ENCODE measurements around the gene ZNF92. TPM values are rescaled to one million over a fixed set of nuclear protein-coding genes. Genes with fewer than 3 reads are reported as not detected.

The ZNF92 gene
- total and polyA plus RNA-seq, 2 of the 13 experiments (the other 11 are each of a cell fraction or from before 2014, with no cell fraction given), result 4.0 to 13.2 TPM

- TF ChIP-seq EP300 (IDR thresholded peaks at IDR 0.05; ENCODE audit: low read depth in 2 of 2, low read length in 2 of 2), result no peak
- no peak; the same call in 1 of the 2 replicates for TF ChIP-seq EP300 (CRISPR knock-in tag; IDR thresholded peaks at IDR 0.05; ENCODE audit: borderline replicate concordance)
- TF ChIP-seq ZNF101 (CRISPR knock-in tag; IDR thresholded peaks at IDR 0.05; ENCODE audit: borderline replicate concordance, low read depth), result no peak
- TF ChIP-seq MTF1 (CRISPR knock-in tag; IDR thresholded peaks at IDR 0.05), result peak; percentile 64; the same call in 1 of the 2 replicates
- TF ChIP-seq ZNF335 (CRISPR knock-in tag; IDR thresholded peaks at IDR 0.05), result 0 out of 2 replicates have a peak, but pooled peaks have one; percentile 28
- TF ChIP-seq ZNF33A (CRISPR knock-in tag; IDR thresholded peaks at IDR 0.05; ENCODE audit: borderline replicate concordance), result no peak
- TF ChIP-seq KDM3A (CRISPR knock-in tag; IDR thresholded peaks at IDR 0.05; ENCODE audit: low read depth), result no peak
- no peak for TF ChIP-seq MATR3 (CRISPR knock-in tag; IDR thresholded peaks at IDR 0.05)
- TF ChIP-seq RXRB (CRISPR knock-in tag; IDR thresholded peaks at IDR 0.05; ENCODE audit: borderline replicate concordance), result peak; percentile 45; the same call in 1 of the 2 replicates
- TF ChIP-seq BCL3 (CRISPR knock-in tag; IDR thresholded peaks at IDR 0.05), result no peak; the same call in 1 of the 2 replicates
- no peak for TF ChIP-seq TCF7 (IDR thresholded peaks at IDR 0.05; ENCODE audit: low read depth)
- TF ChIP-seq ZNF713 (CRISPR knock-in tag; IDR thresholded peaks at IDR 0.05), result no peak
- TF ChIP-seq GABPB1 (CRISPR knock-in tag; IDR thresholded peaks at IDR 0.05), result peak; percentile 60
- TF ChIP-seq MAZ (IDR thresholded peaks at IDR 0.05; ENCODE audit: borderline replicate concordance, low read depth, low read length), result no peak
- TF ChIP-seq MAZ (CRISPR knock-in tag; IDR thresholded peaks at IDR 0.05; ENCODE audit: low read depth), result peak; percentile 81
- TF ChIP-seq KAT8 (CRISPR knock-in tag; IDR thresholded peaks at IDR 0.05), result peak; percentile 77
- peak; percentile 86 for TF ChIP-seq NFAT5 (CRISPR knock-in tag; IDR thresholded peaks at IDR 0.05)
- TF ChIP-seq ZNF382 (CRISPR knock-in tag; IDR thresholded peaks at IDR 0.05; ENCODE audit: borderline replicate concordance), result no peak
- no peak for TF ChIP-seq USF2 (IDR thresholded peaks at IDR 0.05; ENCODE audit: low read depth, low read length)
- TF ChIP-seq USF2 (CRISPR knock-in tag; IDR thresholded peaks at IDR 0.05; ENCODE audit: borderline replicate concordance), result no peak
- peak; percentile 33 for TF ChIP-seq STAG1 (CRISPR knock-in tag; IDR thresholded peaks at IDR 0.05)
- no peak for TF ChIP-seq AHR (CRISPR knock-in tag; IDR thresholded peaks at IDR 0.05)
- 0 out of 2 replicates have a peak, but pooled peaks have one; percentile 63 for TF ChIP-seq GZF1 (CRISPR knock-in tag; IDR thresholded peaks at IDR 0.05)
Measured at GRCh38 chr7:65373608-65374351, at the start of gene ZNF92 (continued).
